Kidney capillary endothelial cell (primary cell): Measurements from ENCODE around the gene PLLP.

Source experiments
- DNase-seq: peaks from one replicate; pipeline ENCODE4 v3.0.0-alpha.2; 2018; ENCODE audit warnings: low spot score

PLLP gene, protein sequence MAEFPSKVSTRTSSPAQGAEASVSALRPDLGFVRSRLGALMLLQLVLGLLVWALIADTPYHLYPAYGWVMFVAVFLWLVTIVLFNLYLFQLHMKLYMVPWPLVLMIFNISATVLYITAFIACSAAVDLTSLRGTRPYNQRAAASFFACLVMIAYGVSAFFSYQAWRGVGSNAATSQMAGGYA

DNA sequence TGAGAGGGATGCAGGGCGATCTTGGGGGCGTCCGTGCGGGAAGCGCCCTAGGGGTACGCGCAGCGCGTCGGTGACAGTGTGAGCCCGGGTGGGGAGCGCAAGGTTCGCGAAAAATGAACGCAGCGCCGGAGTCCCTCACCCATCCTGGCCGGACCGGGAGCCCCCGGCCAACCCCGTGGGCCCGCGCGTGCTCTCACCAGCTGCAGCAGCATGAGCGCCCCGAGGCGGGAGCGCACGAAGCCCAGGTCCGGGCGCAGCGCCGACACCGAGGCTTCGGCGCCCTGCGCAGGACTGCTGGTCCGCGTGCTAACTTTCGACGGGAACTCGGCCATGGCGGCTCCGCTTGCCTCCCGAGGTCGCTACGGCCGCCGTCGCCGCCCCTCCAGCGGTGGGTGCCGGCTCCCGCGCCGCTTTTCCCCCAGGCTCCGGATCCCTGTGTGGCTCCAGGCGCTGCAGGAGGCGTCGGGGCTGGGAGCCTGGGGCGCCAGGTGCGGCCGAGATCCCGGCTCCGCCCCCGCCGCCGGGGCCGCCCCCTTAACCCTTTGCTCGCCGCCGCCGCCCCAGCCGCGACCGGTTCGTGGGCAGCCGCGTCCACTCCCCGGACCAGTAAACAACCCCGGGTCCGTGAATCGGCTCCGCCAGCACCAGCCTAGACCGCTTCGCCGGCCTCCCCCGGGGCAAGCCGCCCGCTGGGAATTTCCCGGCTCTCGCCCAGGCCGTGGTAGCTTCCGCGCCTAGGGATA lies at the start of gene PLLP:
TSS of gene PLLP (minus strand) at position 464 of the 743 bp plus-strand sequence. CDS start at position 332, 132 bp downstream.
- DNase-seq: no peak

- no peak for DNase-seq
Observed at GRCh38 chr16:57333402-57333801, 48.9 kb upstream of the PLLP start.

DNA sequence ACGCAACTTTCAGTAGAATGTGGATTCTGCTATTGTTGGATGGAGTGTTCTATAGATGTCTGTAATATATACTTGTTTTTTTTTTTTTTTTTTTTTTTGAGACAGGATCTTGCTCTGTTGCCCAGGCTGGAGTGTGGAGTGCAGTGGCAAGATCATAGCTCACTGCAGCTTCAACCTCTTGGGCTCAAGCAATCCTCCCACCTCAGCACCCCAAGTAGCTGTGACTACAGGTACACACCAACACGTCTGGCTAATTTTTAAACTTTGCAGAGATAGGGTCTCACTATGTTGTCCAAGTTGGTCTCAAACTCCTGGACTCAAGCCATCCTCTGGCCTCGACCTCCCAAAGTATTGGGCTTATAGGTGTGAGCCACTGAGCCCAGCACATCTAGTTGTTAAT lies 46.9 kb upstream of the PLLP start:
- DNase-seq: no peak

DNA sequence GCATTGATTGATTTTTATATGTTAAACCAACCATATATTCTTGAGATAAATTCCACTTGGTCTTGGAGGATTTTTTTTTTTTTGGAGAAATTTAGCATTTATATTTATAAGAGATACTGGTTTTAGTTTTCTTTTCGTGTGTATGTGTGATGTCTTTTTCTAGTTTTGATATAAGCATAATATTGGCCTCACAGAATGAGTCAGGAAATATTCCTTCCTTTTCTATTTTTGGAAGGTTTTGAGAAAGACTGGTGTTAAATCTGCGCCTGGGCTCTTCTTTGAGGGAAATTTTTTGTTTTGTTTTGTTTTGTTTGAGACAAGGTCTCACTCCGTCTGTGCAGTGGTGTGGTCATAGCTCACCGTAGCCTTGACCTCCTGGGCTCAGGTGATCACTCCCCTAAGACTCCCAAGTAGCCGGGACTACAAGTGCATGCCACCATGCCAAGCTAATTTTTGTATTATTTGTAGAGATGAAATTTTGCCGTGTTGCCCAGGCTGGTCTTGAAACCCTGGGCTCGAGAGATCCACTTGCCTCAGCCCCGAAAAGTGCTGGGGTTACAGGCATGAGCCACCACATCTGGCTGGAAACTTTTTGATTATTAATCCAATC lies 45.4 kb upstream of the PLLP start:
- no peak for DNase-seq

DNA sequence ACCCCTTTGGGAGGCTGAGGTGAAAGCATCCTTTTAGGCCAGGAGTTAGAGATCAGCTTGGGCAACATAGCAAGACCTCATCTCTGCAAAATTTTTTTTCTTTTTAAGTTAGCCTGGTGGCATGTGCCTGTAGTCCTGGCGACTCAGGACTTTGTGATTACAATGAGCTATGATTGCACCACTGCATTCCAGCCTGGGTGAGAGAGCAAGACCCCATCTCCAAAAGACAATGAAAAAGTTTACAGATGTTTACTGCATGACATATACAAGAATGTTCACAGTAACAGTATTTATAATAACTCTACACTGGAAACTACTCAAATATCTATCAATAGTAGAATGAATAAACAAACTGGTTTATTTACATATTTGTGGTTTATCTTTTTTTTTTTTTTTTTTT lies 41.0 kb upstream of the PLLP start:
- DNase-seq: no peak

DNA sequence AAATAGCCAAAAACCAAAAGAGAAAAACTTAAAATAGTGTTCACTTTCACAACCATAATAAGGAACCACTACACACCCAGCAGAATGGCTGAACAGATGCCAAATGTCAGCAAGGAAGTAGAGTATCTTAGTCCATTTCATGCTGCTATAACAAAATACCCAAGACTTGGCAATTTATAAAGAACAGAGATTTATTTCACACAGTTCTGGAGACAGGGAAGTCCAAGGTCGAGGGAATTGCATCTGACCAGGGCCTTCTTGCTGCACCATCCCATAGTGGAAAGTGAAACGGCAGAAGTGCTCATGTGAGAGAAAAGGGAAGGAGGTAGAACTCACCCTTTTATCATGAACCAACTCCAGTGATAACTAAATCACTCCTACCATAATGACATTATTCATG lies 40.3 kb upstream of the PLLP start:
- DNase-seq: no peak

DNA sequence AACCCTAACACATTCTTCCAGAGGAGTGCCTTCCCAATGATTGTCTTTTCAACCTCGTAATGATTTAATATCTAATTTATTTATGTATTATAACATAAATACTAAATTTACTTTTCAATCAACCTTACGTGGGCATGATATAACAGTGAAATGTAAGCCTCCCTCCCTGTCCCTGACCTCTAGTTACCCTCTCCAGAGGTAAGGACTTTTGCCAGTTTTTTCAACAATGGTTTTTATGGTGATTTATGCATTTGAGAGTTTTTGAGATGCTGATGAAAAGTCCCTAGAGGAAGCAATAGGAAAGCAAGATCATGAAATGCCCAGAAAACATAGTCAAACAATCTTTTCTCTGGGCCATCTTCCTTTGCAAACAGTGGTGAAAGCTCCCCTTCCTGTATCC lies 35.2 kb upstream of the PLLP start:
- DNase-seq: no peak

DNA sequence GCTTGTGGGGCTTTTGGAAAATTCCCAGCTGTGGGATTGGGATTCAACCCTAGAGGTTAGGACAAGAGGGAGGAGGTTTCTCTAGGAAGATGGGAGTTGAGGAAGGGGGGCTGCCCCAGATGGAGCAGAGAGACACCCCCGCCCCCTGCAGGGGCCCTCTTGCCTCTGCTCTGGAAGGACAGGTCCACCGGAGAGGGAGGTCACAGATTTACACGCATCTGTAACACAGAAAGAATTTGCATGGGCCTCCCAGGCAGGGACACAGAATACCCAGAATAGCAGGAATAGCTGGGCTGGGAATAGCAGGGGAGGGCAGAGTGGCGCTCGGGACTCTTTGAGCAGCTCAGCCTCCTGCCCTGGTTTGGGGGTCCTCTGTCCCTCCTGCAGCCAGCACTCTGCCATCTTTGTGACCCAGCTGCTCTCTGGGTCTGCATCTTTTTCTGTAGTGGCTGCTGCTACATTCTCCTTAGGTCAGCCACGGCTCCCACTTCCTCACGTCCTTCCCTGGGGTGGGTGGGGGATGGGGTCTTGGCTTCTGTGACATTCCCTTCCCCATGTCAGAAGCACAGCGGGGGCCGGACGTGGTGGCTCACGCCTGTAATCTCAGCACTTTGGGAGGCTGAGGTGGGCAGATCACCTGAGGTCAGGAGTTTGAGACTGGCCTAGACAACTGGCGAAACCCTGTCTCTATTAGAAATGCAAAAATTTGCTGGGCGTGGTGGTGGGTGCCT lies 33.9 kb upstream of the PLLP start:
- DNase-seq: no peak

GRCh38 chr16:57316390-57317017 lies 32.0 kb upstream of the PLLP start:
- peak; percentile 85 for DNase-seq

GRCh38 chr16:57315416-57315815 lies 30.9 kb upstream of the PLLP start:
- DNase-seq: no peak

- no peak for DNase-seq
Observed at GRCh38 chr16:57314161-57314785, 29.8 kb upstream of the PLLP start.

- no peak for DNase-seq
Observed at GRCh38 chr16:57313509-57313908, 29.0 kb upstream of the PLLP start.

DNA sequence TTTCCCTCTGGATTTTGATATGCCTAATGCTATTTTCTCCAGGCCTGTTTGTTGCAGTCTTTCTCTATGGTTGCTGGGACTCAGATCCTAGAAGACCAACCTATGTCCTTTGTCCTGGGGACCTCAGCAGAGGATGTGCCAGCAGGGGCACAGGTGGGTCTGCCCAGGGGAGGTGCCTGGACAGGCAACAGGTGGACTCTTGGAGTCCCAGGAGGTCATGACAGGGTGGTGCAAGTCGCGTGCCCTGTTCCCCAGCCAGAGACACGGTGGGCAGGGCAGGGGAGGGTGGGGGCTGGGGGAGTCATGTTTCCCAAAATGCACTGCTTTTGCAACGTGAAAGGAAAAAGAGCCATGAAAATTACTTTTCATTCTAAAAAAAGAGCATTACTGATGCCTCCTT lies 26.3 kb upstream of the PLLP start:
- DNase-seq: no peak

- no peak for DNase-seq
Observed at GRCh38 chr16:57308041-57308440, 23.6 kb upstream of the PLLP start.

GRCh38 chr16:57307365-57307764 lies 22.9 kb upstream of the PLLP start:
- no peak for DNase-seq

GRCh38 chr16:57306676-57307341 lies 22.3 kb upstream of the PLLP start:
- no peak for DNase-seq

DNA sequence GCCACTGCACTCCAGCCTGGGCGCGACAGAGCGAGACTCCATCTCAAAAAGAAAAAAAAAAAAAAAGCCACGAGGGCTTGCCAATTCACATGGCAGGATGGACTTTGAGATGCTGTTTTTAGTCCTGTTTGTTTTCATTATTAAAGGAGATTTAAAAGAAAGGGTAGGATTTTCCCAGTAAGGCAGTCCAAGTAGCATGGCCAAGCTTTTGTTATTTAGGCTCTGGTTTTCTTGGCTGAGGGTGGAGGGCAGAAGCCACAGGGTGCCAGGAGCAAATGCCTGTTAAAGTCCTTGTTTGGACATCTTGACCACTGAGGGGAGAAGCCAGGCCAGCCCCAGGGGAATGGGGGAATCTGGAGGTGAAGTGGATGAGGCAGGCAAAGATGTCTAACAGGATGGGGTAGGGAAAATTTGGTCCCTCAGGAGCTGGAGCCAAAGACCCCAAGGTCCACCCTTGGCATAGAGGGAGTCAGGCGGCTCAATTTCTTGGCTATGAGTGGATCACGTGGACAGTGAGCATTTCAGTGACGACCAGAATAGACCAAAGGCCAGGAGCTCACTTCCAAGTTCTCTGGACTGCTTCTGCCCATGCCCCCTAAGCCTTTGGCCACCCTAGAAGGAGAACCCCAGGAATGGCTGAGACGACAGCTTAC lies 20.8 kb upstream of the PLLP start:
- no peak for DNase-seq

- no peak for DNase-seq
Observed at GRCh38 chr16:57304169-57305061, 19.9 kb upstream of the PLLP start.

DNA sequence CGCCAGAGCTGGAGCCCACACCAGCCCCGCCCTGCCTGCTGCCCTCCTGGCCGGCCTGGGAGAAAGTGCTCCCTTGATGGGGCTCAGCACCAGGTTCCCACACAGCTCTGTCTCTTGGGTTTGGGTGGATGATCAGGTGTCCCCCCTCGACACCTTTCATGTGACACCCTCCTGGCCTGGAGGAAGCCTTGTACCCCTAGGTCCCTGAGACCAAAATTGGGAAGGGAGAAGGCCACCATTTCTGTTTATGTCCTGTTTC lies 19.4 kb upstream of the PLLP start:
- no peak for DNase-seq
